ENCODE measurements around the gene RBFOX2. TPM values are rescaled to one million over a fixed set of nuclear protein-coding genes. Genes with fewer than 3 reads are reported as not detected.

RBFOX2 gene
- polyA plus RNA-seq, 1 donor, result 67.0 TPM

GRCh38 chr22:35839841-35840301 lies 188.8 kb downstream of the RBFOX2 start:
- H3K27me3 ChIP-seq (ENCODE audit: control insufficient read depth, insufficient read depth, low read length), result no peaks in the 10 kb centered on the region
- WGBS (ENCODE audit: insufficient coverage, low lambda C conversion rate), result 7% methylated on average over 2 of the region's 5 CpGs

GRCh38 chr22:35838855-35839576 lies 189.6 kb downstream of the RBFOX2 start:
- WGBS (ENCODE audit: insufficient coverage, low lambda C conversion rate), result 22% methylated on average over 3 of the region's 4 CpGs
- peak in 1 of 2 donors; percentile 35 for DNase-seq
- Histone ChIP-seq H3K9me3 (ENCODE audit: control insufficient read depth, low read depth, low read length) (no peaks in the 10 kb centered on the region), H3K27ac (ENCODE audit: low read length) (peak overlapping the region; percentile 62), H3K36me3 (ENCODE audit: control insufficient read depth, insufficient read depth, low read length) (no peaks in the 10 kb centered on the region), H3K4me1 (ENCODE audit: control insufficient read depth, insufficient read depth, low read length) (peaks cover 16% of the 10 kb centered on the region), H3K27me3 (ENCODE audit: control insufficient read depth, insufficient read depth, low read length) (no peaks in the 10 kb centered on the region), H3K4me3 (ENCODE audit: low read length) (peak overlapping the region; percentile 56)

More at GRCh38 chr22:35839841-35840301, 188.8 kb downstream of the RBFOX2 start:
- Histone ChIP-seq H3K27ac (ENCODE audit: low read length) (peak overlapping the region; percentile 62), H3K4me1 (ENCODE audit: control insufficient read depth, insufficient read depth, low read length) (peaks cover 14% of the 10 kb centered on the region), H3K9me3 (ENCODE audit: control insufficient read depth, low read depth, low read length) (no peaks in the 10 kb centered on the region), H3K4me3 (ENCODE audit: low read length) (peak overlapping the region; percentile 56), H3K36me3 (ENCODE audit: control insufficient read depth, insufficient read depth, low read length) (no peaks in the 10 kb centered on the region)
- no peak for DNase-seq

- no peaks in the 10 kb centered on the region for H3K9me3 ChIP-seq (ENCODE audit: control insufficient read depth, low read depth, low read length)
- no peaks in the 10 kb centered on the region for H3K36me3 ChIP-seq (ENCODE audit: control insufficient read depth, insufficient read depth, low read length)
- peaks cover 16% of the 10 kb centered on the region for H3K4me1 ChIP-seq (ENCODE audit: control insufficient read depth, insufficient read depth, low read length)
- H3K27me3 ChIP-seq (ENCODE audit: control insufficient read depth, insufficient read depth, low read length), result no peaks in the 10 kb centered on the region
- no peak overlapping the region for H3K27ac ChIP-seq (ENCODE audit: low read length)
- H3K4me3 ChIP-seq (ENCODE audit: low read length), result no peak overlapping the region
- DNase-seq, result no peak
- WGBS (ENCODE audit: insufficient coverage, low lambda C conversion rate), result 94% methylated on average over 3 of the region's 5 CpGs
These were observed 191.4 kb downstream of the RBFOX2 start for GRCh38 chr22:35837101-35837727.

- H3K27ac ChIP-seq (ENCODE audit: low read length), result peak overlapping the region; percentile 70
- DNase-seq, result peak; percentile 60 to 78
- no CpG with 5 or more reads among the region's 6 CpGs for WGBS (ENCODE audit: insufficient coverage, low lambda C conversion rate)
- no peaks in the 10 kb centered on the region for H3K36me3 ChIP-seq (ENCODE audit: control insufficient read depth, insufficient read depth, low read length)
- peaks cover 16% of the 10 kb centered on the region for H3K4me1 ChIP-seq (ENCODE audit: control insufficient read depth, insufficient read depth, low read length)
- no peaks in the 10 kb centered on the region for H3K9me3 ChIP-seq (ENCODE audit: control insufficient read depth, low read depth, low read length)
- H3K4me3 ChIP-seq (ENCODE audit: low read length), result peak overlapping the region; percentile 23
- no peaks in the 10 kb centered on the region for H3K27me3 ChIP-seq (ENCODE audit: control insufficient read depth, insufficient read depth, low read length)
These were observed 192.5 kb downstream of the RBFOX2 start for GRCh38 chr22:35835998-35836691.

GRCh38 chr22:35835267-35835997 lies 193.2 kb downstream of the RBFOX2 start:
- no peaks in the 10 kb centered on the region for H3K9me3 ChIP-seq (ENCODE audit: control insufficient read depth, low read depth, low read length)
- no peaks in the 10 kb centered on the region for H3K27me3 ChIP-seq (ENCODE audit: control insufficient read depth, insufficient read depth, low read length)
- peaks cover 16% of the 10 kb centered on the region for H3K4me1 ChIP-seq (ENCODE audit: control insufficient read depth, insufficient read depth, low read length)
- peak overlapping the region; percentile 70 for H3K27ac ChIP-seq (ENCODE audit: low read length)
- DNase-seq, result no peak
- H3K36me3 ChIP-seq (ENCODE audit: control insufficient read depth, insufficient read depth, low read length), result peaks cover 2% of the 10 kb centered on the region
- 10% methylated on average over 2 of the region's 3 CpGs for WGBS (ENCODE audit: insufficient coverage, low lambda C conversion rate)
- peak overlapping the region; percentile 23 for H3K4me3 ChIP-seq (ENCODE audit: low read length)

GRCh38 chr22:35834061-35834460 lies 194.6 kb downstream of the RBFOX2 start:
- H3K27ac ChIP-seq (ENCODE audit: low read length), result no peak overlapping the region
- DNase-seq, result peak in 1 of 2 donors; percentile 48

GRCh38 chr22:35830305-35830704 lies 198.3 kb downstream of the RBFOX2 start:
- H3K9me3 ChIP-seq (ENCODE audit: control insufficient read depth, low read depth, low read length), result no peaks in the 10 kb centered on the region
- WGBS (ENCODE audit: insufficient coverage, low lambda C conversion rate), result no CpG with 5 or more reads among the region's 2 CpGs
- peaks cover 6% of the 10 kb centered on the region for H3K4me1 ChIP-seq (ENCODE audit: control insufficient read depth, insufficient read depth, low read length)
- H3K27ac ChIP-seq (ENCODE audit: low read length), result no peak overlapping the region
- peaks cover 2% of the 10 kb centered on the region for H3K36me3 ChIP-seq (ENCODE audit: control insufficient read depth, insufficient read depth, low read length)
- H3K4me3 ChIP-seq (ENCODE audit: low read length), result no peak overlapping the region
- DNase-seq, result no peak
- no peaks in the 10 kb centered on the region for H3K27me3 ChIP-seq (ENCODE audit: control insufficient read depth, insufficient read depth, low read length)

More at GRCh38 chr22:35834061-35834460, 194.6 kb downstream of the RBFOX2 start:
- H3K36me3 ChIP-seq (ENCODE audit: control insufficient read depth, insufficient read depth, low read length), result peaks cover 2% of the 10 kb centered on the region
- no CpG with 5 or more reads among the region's 3 CpGs for WGBS (ENCODE audit: insufficient coverage, low lambda C conversion rate)
- peaks cover 16% of the 10 kb centered on the region for H3K4me1 ChIP-seq (ENCODE audit: control insufficient read depth, insufficient read depth, low read length)
- no peaks in the 10 kb centered on the region for H3K27me3 ChIP-seq (ENCODE audit: control insufficient read depth, insufficient read depth, low read length)
- no peak overlapping the region for H3K4me3 ChIP-seq (ENCODE audit: low read length)
- no peaks in the 10 kb centered on the region for H3K9me3 ChIP-seq (ENCODE audit: control insufficient read depth, low read depth, low read length)

GRCh38 chr22:35824256-35824655 lies 204.4 kb downstream of the RBFOX2 start:
- Histone ChIP-seq H3K36me3 (ENCODE audit: control insufficient read depth, insufficient read depth, low read length) (no peaks in the 10 kb centered on the region), H3K27me3 (ENCODE audit: control insufficient read depth, insufficient read depth, low read length) (no peaks in the 10 kb centered on the region), H3K4me1 (ENCODE audit: control insufficient read depth, insufficient read depth, low read length) (no peaks in the 10 kb centered on the region), H3K27ac (ENCODE audit: low read length) (no peak overlapping the region), H3K4me3 (ENCODE audit: low read length) (no peak overlapping the region), H3K9me3 (ENCODE audit: control insufficient read depth, low read depth, low read length) (no peaks in the 10 kb centered on the region)
- DNase-seq, result peak in 1 of 2 donors; percentile 16
- no CpG with 5 or more reads among the region's 2 CpGs for WGBS (ENCODE audit: insufficient coverage, low lambda C conversion rate)

- H3K4me1 ChIP-seq (ENCODE audit: control insufficient read depth, insufficient read depth, low read length), result no peaks in the 10 kb centered on the region
- H3K4me3 ChIP-seq (ENCODE audit: low read length), result no peak overlapping the region
- WGBS (ENCODE audit: insufficient coverage, low lambda C conversion rate), result no CpG with 5 or more reads among the region's 1 CpG
- no peak overlapping the region for H3K27ac ChIP-seq (ENCODE audit: low read length)
- H3K9me3 ChIP-seq (ENCODE audit: control insufficient read depth, low read depth, low read length), result no peaks in the 10 kb centered on the region
- H3K36me3 ChIP-seq (ENCODE audit: control insufficient read depth, insufficient read depth, low read length), result no peaks in the 10 kb centered on the region
- H3K27me3 ChIP-seq (ENCODE audit: control insufficient read depth, insufficient read depth, low read length), result no peaks in the 10 kb centered on the region
- DNase-seq, result peak; percentile 21 to 78
These were observed 207.0 kb downstream of the RBFOX2 start for GRCh38 chr22:35821654-35822053.

- no peaks in the 10 kb centered on the region for H3K9me3 ChIP-seq (ENCODE audit: control insufficient read depth, low read depth, low read length)
- no CpG with 5 or more reads among the region's 1 CpG for WGBS (ENCODE audit: insufficient coverage, low lambda C conversion rate)
- no peaks in the 10 kb centered on the region for H3K36me3 ChIP-seq (ENCODE audit: control insufficient read depth, insufficient read depth, low read length)
- H3K27me3 ChIP-seq (ENCODE audit: control insufficient read depth, insufficient read depth, low read length), result no peaks in the 10 kb centered on the region
- DNase-seq, result no peak
- H3K4me1 ChIP-seq (ENCODE audit: control insufficient read depth, insufficient read depth, low read length), result no peaks in the 10 kb centered on the region
- no peak overlapping the region for H3K27ac ChIP-seq (ENCODE audit: low read length)
- no peak overlapping the region for H3K4me3 ChIP-seq (ENCODE audit: low read length)
These were observed 209.2 kb downstream of the RBFOX2 start for GRCh38 chr22:35819421-35819820.

All from large intestine (tissue), 3 donors.